Measurements from ENCODE around the gene NWD2.
A peak's percentile ranks its signal among the peaks of the same experiment; 100 is the strongest.

NWD2 gene

DNA sequence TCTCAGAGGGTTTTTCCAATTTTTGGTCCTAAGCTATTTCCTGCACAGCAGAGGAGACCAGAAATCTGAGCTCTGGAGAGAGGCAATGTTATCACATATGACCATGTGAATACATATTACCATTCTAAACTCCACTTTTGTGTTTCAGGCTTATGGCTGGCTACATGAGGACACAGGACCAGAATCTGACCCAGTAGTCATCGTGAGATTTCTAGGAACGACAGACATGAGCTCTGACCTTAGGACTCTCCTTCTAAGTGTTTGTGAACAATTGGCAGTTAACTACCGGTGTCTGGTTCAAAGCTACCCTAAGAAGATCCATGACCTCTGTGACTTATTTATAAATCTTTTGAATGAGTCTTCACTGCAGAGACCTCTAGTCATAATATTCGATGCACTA lies 198.6 kb downstream of the NWD2 start:
- no peak for DNase-seq

DNA sequence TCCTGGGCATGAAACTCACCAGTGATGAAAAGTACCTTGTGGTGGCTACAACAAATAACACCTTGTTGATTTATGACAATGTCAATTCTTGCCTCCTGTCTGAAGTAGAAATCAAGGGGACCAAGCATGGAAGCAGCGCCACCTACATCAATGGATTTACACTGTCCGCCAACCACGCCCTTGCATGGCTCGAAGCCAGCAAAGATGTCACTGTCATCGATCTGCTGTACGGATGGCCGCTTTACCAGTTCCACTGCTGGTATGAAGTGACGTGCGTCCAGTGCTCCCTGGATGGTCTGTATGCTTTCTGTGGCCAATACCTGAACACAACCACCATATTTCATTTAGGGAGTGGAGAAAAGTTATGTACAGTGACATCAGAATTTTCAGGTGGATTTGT lies 200.5 kb downstream of the NWD2 start:
- DNase-seq: no peak

GRCh38 chr4:37446016-37446415 lies 201.5 kb downstream of the NWD2 start:
- DNase-seq: no peak

DNA sequence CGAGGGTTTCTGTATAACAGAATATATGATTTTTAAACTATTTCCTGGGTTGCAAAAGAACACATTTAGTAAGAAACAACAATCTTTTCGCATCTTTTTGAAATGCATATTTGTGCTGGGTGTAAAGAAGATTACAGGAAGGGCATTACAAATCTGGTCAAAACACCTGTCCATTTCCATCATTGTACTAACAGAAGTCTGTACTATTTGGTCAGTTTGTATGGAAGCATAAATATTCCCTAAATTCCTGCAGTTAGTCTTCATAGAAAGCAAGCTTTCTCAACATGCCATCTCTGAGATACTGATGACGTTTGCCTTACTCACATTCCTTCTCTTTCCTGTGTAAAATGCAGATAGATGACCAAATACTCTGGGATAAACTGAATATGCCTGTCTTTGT lies 203.3 kb downstream of the NWD2 start:
- DNase-seq: no peak

- no peak for DNase-seq
Measured at GRCh38 chr4:37450309-37450708, 205.8 kb downstream of the NWD2 start.

DNA sequence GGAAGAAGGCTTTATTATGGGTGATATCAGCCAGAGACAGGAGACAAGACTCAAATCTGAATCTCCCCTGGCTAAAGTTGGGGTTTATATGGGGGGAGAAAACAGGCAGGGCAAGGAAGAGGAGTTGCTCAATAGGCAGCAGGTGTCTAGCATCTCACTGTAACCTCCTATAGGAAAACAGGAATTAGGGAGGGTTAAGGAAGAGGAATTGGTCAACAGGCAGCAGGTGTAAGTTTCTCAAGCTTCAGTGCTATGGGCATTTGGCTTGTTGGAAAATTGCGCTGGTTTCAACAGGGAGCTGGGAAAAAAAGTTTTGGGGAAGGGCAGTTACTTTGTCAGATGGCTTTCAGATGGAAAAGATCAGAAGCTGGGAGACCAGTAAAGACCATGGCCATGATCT lies 206.4 kb downstream of the NWD2 start:
- DNase-seq: no peak

DNA sequence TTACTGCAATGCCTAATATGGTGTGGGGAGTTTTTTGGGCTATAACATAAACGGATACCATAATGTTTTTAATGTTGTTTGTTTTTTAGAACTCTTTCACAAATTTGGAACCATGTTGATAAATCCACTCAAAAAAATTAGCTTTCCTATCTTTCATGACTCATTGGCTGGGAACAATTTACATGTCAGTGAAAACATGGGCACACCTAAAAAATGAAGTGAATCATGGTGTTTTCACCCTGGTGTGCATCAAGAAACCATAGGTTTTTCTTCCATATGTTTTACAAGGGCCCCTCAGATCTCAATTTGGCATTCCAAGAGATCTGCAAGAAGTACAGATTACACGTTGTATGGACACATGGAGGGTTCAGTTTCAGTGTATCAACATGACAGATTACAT lies 207.1 kb downstream of the NWD2 start:
- no peak for DNase-seq

GRCh38 chr4:37452952-37453280 lies 208.4 kb downstream of the NWD2 start:
- no peak for DNase-seq

DNA sequence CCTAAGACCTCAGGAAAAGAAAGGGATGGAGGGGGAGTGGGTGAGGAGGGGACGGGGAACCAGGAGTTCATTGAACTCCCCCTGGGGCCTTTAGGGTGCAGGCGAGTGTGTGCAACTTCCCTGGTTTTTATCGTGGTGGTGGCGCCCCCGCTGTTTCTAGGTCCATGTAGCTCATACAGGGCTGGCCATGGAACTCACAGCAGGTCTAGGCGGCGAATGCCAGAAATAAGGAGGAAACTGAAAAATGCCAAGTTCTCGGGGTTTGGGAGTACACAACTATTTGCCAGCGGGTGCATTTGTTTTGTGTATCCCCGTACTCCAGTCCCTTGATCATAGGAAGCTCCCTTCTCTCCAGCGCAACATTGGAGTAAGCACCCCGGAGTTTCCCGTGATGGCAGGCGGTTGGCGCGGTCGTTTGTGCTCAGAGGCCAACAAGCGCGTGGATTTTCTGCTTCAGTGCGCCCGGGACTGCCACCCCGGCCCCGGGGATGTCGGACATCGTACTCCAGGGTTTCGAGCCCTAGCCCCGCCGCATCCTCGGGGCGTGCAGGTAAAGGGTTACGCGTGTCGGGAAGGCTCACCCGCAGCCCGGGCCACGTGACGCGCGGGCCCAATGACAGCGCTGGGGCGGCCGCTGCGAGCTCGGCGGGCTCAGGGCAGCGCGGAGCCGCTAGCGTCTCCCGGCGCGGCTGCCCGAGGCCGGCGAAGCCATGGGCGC lies 208.9 kb downstream of the NWD2 start:
- peak; percentile 60 for DNase-seq

DNA sequence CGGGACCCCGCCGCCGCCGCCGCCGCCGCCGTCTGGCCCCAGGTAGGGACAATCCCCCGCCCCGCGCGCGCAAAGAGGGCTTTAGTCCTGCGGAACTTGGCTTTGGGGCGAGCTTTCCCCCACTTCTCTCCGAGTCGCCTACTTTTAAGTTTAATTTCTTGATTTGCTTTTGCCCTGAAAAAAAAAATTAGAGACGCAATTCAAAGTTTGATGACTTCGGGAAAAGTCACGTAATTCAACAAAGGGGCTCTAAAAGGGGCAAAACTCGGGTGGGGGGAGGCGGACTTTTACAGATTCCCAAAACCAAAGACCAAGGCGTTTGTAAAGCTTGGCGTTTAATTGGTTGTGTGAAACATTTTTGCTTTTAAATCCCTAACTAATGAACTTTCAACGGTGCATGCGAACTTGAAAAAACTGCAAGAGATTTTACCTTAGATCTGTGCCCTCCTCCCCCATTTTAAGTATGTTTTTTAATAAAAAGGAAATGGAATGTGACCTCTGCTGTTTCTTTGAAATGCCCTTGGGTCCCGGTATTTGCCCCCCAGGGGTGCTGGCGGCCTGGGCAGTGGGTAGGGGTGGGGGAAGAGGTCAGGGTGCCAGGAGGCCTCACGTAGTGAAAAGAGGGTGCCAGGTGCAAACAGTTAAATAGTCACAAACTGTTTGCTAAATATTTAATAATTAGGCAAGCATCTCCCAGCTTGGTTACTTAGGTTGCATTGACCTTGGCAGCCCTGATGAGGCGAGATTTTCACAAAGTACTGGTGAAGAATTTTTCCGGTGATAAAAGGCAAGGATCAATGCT lies 209.7 kb downstream of the NWD2 start:
- no peak for DNase-seq

- no peak for DNase-seq
Measured at GRCh38 chr4:37455301-37456131, 211.0 kb downstream of the NWD2 start.

DNA sequence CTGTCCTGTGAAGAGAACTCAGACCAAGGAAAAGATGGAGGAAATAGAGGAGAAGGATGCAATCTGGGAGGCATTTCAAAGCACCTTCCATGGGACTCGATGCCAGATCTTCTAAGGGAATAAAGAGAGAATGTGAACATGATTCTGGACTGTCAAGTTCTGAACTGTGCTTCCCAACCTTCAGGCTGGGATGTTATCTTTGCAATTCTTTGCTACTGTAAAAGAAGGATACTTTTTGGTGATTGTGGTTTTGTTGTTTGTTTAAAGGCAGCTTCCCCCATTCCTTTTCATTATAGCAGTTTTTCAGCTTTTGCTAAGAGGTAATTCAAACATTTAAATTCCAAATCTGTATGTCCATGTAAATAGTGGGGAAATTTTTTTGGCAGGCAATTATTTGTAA lies 217.3 kb downstream of the NWD2 start:
- DNase-seq: no peak

- no peak for DNase-seq
Measured at GRCh38 chr4:37463033-37463856, 218.7 kb downstream of the NWD2 start.

DNA sequence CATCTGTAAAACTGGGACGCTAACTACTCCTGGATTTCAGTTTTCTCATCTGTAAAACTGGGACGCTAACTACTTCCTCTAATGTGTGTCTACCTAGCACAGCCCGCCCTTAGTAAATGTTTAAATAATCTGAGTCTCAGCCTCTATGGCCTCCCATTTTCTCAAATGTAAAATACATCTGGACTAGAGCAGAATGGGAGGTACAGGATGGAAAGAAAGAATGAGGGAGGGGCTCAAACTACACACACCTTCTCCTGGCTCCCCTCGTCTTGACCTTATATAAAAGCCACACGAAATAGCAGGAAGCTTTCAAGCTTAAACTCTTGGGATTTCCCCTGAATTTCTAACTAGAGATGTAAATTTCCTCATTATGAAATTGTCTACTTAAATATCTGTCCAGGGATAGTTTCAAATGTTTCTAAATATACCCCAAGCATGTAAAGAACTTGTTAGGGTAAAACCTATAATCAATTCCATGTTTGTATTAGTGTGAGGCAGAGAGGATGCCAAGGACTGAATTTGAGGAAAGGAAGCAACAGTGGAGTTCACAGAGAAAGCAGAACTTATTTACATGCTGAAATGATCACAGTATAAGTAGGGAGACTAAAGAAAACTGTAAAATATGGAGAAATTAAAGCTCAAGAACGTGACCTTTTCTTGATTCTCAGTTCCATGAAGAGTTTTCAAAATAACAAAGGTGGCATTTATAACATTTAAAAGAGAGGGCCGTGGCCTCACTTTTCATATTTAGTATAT lies 220.0 kb downstream of the NWD2 start:
- DNase-seq: no peak

DNA sequence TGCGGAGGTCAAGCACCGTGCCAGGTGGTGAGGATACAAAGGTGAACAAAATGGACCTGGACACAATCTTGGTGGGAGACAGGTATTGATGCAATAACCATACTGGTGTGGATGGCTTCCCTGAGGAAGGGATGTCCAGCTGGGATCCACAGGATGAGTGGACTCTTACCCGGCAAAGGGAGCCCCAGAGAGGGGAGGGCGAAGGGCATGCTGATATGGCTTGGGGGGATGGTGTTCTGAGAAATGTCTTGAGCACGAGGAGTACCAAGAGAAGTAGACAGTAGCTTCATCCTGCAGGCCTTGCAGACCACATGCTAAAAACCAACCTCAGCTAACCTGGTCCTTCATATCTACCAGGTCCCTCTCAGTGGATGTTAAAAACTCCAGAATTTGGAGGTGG lies 220.8 kb downstream of the NWD2 start:
- DNase-seq: no peak

- no peak for DNase-seq
Measured at GRCh38 chr4:37465845-37466244, 221.3 kb downstream of the NWD2 start.

GRCh38 chr4:37467223-37467622 lies 222.7 kb downstream of the NWD2 start:
- no peak for DNase-seq

GRCh38 chr4:37467824-37468223 lies 223.3 kb downstream of the NWD2 start:
- no peak for DNase-seq

- DNase-seq: no peak
Measured at GRCh38 chr4:37469286-37469685, 224.7 kb downstream of the NWD2 start.

DNA sequence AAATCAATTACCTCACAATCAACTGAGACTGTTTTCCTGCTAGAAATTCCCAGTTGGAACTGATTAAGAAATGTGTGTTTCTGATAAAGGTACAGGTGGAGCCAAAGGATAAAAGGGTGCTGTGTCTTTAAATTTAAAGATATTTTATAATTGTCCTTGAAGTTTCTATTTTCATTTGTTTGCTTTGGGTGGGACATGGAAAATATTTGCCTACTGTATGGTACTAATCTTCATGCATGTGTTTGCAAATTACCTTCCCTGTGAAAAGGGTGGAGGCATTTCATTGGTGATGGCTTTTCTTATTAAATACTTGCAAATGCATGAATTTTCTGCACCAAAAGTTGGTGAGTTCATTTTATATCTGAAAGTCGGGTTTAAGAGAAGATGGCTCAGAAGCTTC lies 225.7 kb downstream of the NWD2 start:
- DNase-seq: no peak

- DNase-seq: no peak
Measured at GRCh38 chr4:37471093-37471492, 226.6 kb downstream of the NWD2 start.

- DNase-seq: no peak
Measured at GRCh38 chr4:37471971-37472370, 227.4 kb downstream of the NWD2 start.

Measured in activated T-cell treated with anti-CD3 and anti-CD28 coated beads, Interleukin-2, amount 50 U/mL, for 1 hour (primary cell).